Gastrocnemius medialis (tissue), 4 donors: Measurements from ENCODE around the gene C7orf33.

Experiments
- CTCF ChIP-seq, 5 experiments: fragments of 450-650 bp in 3 of 5; fragments of 200-600 bp in 2 of 5; sonication (generic) in 2 of 5; IDR thresholded peaks in 4 of 5; conservative IDR thresholded peaks in 1 of 5; 1 replicate in 4 of 5; 2 replicates in 1 of 5; pipeline ENCODE4 v1.5.1; 2016 to 2019; ENCODE audit warnings: antibody characterized with exemption in 5 of 5, mild to moderate bottlenecking in 3 of 5, moderate library complexity in 3 of 5
- POLR2A ChIP-seq, 2 donors: fragments of 450-650 bp; IDR thresholded peaks; one replicate each; pipeline ENCODE4 v1.6.1; 2017; ENCODE audit warnings: antibody characterized with exemption in 2 of 2, mild to moderate bottlenecking in 2 of 2, moderate library complexity in 2 of 2

GRCh38 chr7:148556892-148557291 lies 33.7 kb upstream of the C7orf33 start:
- TF ChIP-seq CTCF (IDR thresholded peaks at IDR 0.05 in 4 of 5, conservative IDR thresholded peaks at IDR 0.05 in 1 of 5) (no peak), POLR2A (IDR thresholded peaks at IDR 0.05) (no peak)
